ENCODE results near the gene MCM7.

The MCM7 gene

GRCh38 chr7:100093054-100093453 lies 8.1 kb downstream of the MCM7 start:
- no peak for DNase-seq

GRCh38 chr7:100091411-100092181 lies 9.6 kb downstream of the MCM7 start:
- no peak for DNase-seq

GRCh38 chr7:100090527-100091410 lies 10.4 kb downstream of the MCM7 start:
- DNase-seq: no peak

- DNase-seq: no peak
These were observed 11.6 kb downstream of the MCM7 start for GRCh38 chr7:100089458-100090196.

- peak; percentile 35 for DNase-seq
These were observed 12.4 kb downstream of the MCM7 start, which contains the start of gene COPS6 for GRCh38 chr7:100088621-100089457. Gene COPS6 (plus strand): TSS chr7:100088969. CDS start chr7:100088991, 22 bp downstream.

GRCh38 chr7:100088095-100088620 lies 13.0 kb downstream of the MCM7 start:
- no peak for DNase-seq

- no peak for DNase-seq
These were observed 14.0 kb downstream of the MCM7 start for GRCh38 chr7:100087055-100087750.

GRCh38 chr7:100085515-100085914 lies 15.7 kb downstream of the MCM7 start:
- no peak for DNase-seq

- no peak for DNase-seq
These were observed 18.2 kb downstream of the MCM7 start for GRCh38 chr7:100082978-100083377.

- peak; percentile 99 for DNase-seq
These were observed 19.6 kb downstream of the MCM7 start, which contains the start of gene ZNF3 for GRCh38 chr7:100081535-100082102. Gene ZNF3 (minus strand): TSS chr7:100081723. CDS start chr7:100077357, 4,366 bp downstream.

- no peak for DNase-seq
These were observed 20.2 kb downstream of the MCM7 start for GRCh38 chr7:100080907-100081534.

- no peak for DNase-seq
These were observed 22.1 kb downstream of the MCM7 start for GRCh38 chr7:100079024-100079560.

- no peak for DNase-seq
These were observed 24.0 kb downstream of the MCM7 start for GRCh38 chr7:100077205-100077604.

GRCh38 chr7:100075418-100075817 lies 25.8 kb downstream of the MCM7 start:
- no peak for DNase-seq

- no peak for DNase-seq
These were observed 26.4 kb downstream of the MCM7 start for GRCh38 chr7:100074841-100075240.

GRCh38 chr7:100072462-100072861 lies 28.7 kb downstream of the MCM7 start:
- DNase-seq: no peak

- no peak for DNase-seq
These were observed 30.0 kb downstream of the MCM7 start for GRCh38 chr7:100071018-100071723.

- DNase-seq: no peak
These were observed 31.2 kb downstream of the MCM7 start for GRCh38 chr7:100069991-100070390.

GRCh38 chr7:100066953-100067352 lies 34.2 kb downstream of the MCM7 start:
- DNase-seq: no peak
